22Rv1 (cell line): ENCODE results near the gene GCNA.

Source experiments
- ZFX ChIP-seq: fragments of 450-650 bp; IDR thresholded peaks from 2 replicates; pipeline ENCODE4 v1.6.1; 2017; ENCODE audit warnings: antibody characterized with exemption, borderline replicate concordance
- TF ChIP-seq, protein P1 (sequence below): fragments of 450-650 bp; IDR thresholded peaks from 2 replicates; pipeline ENCODE4 v1.5.1; 2017; ENCODE audit warnings: mild to moderate bottlenecking

DNA sequence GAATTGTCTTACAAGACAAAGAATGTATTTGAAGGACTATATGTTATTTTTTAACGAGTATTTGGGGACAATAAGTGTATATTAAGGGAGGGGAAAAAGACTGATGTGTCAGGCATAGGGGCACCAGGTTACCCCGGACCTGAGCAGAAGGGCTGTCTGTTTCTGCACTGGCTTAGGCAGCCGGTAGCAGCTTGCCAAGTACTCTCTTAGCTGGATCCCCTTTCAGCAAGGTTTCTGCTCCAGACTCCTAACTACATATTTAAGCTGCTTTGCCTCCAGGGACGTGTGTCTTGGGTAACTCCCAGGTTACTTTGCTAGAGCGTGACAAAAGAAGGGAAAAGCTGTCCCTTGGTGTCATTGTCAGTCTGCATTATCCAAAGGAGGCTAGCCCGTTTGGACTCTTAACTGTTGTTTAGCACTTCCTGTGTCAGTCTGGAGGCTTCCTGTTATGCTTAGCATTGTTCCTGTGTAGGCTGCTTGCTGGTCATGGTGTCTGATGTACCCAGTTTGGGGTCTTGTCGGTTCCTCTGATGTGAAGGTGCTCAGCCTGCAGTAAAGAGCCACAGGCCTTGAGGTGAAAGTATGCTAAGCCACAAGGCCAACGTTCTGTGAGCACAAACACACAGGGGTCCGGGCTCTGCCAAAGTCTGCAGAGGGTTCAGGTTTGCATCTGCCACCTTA, 28.4 kb downstream of the GCNA start:
- TF ChIP-seq, protein P1, sequence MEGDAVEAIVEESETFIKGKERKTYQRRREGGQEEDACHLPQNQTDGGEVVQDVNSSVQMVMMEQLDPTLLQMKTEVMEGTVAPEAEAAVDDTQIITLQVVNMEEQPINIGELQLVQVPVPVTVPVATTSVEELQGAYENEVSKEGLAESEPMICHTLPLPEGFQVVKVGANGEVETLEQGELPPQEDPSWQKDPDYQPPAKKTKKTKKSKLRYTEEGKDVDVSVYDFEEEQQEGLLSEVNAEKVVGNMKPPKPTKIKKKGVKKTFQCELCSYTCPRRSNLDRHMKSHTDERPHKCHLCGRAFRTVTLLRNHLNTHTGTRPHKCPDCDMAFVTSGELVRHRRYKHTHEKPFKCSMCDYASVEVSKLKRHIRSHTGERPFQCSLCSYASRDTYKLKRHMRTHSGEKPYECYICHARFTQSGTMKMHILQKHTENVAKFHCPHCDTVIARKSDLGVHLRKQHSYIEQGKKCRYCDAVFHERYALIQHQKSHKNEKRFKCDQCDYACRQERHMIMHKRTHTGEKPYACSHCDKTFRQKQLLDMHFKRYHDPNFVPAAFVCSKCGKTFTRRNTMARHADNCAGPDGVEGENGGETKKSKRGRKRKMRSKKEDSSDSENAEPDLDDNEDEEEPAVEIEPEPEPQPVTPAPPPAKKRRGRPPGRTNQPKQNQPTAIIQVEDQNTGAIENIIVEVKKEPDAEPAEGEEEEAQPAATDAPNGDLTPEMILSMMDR: no peak
- TF ChIP-seq ZFX: no peak
